ENCODE results near the gene FNBP1. TPM values are rescaled to one million over a fixed set of nuclear protein-coding genes. Genes with fewer than 3 reads are reported as not detected.

FNBP1 gene
- total RNA-seq, 1 experiment from 2014 or later, result 80.7 TPM

DNA sequence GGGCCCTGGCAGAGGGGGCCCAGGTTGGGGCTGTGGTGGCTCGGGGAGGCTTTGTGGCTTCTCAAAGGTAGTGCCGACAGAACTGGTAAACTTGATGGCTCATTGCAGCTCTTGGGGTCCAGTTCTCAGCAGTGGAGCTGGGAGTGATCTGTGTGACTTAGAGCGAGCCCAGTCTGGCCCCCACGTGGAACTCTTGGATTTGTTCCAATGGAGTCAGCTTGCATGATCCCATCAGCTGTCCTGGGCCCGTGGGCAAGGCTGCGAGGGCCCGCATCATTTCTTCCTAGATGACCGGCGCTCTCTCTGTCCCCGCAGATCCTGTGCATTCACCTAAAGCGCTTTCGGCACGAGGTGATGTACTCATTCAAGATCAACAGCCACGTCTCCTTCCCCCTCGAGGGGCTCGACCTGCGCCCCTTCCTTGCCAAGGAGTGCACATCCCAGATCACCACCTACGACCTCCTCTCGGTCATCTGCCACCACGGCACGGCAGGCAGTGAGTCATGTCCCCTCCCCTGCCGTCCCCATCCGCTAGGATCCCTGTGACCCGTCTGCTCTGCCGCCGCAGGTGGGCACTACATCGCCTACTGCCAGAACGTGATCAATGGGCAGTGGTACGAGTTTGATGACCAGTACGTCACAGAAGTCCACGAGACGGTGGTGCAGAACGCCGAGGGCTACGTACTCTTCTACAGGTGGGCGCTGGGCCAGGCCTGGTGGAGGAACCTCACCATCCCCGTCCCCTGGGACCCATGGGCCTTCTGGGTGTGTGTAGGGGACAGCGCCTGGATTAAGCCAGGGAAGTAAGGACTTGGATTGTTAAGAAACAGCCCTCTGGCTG, 168.5 kb downstream of the FNBP1 start:
- no peaks in the 10 kb centered on the region for H3K4me1 ChIP-seq (replicated peaks; ENCODE audit: insufficient read depth)
- no peak for DNase-seq
- no peak overlapping the region for H3K4me3 ChIP-seq
- H4K20me1 ChIP-seq (ENCODE audit: insufficient read depth), result no peaks in the 10 kb centered on the region
- no peaks in the 10 kb centered on the region for H3K9me3 ChIP-seq (ENCODE audit: insufficient read depth, low read depth)
- H3K79me2 ChIP-seq (ENCODE audit: low read depth), result no peaks in the 10 kb centered on the region
- H3K9me2 ChIP-seq (ENCODE audit: insufficient read depth), result no peaks in the 10 kb centered on the region
- ChIA-PET POLR2A (ENCODE audit: unreplicated experiment) (no interaction called here), CTCF (no interaction called here)
- H3K27me3 ChIP-seq (ENCODE audit: insufficient read depth, low read depth), result no peaks in the 10 kb centered on the region
- intact Hi-C loops (cut with micrococcal nuclease; ENCODE audit: unreplicated experiment), result no loop called here
- TF ChIP-seq EZH2 (IDR thresholded peaks at IDR 0.05; ENCODE audit: low read depth), result no peak
- TF ChIP-seq, protein P1, sequence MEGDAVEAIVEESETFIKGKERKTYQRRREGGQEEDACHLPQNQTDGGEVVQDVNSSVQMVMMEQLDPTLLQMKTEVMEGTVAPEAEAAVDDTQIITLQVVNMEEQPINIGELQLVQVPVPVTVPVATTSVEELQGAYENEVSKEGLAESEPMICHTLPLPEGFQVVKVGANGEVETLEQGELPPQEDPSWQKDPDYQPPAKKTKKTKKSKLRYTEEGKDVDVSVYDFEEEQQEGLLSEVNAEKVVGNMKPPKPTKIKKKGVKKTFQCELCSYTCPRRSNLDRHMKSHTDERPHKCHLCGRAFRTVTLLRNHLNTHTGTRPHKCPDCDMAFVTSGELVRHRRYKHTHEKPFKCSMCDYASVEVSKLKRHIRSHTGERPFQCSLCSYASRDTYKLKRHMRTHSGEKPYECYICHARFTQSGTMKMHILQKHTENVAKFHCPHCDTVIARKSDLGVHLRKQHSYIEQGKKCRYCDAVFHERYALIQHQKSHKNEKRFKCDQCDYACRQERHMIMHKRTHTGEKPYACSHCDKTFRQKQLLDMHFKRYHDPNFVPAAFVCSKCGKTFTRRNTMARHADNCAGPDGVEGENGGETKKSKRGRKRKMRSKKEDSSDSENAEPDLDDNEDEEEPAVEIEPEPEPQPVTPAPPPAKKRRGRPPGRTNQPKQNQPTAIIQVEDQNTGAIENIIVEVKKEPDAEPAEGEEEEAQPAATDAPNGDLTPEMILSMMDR (conservative IDR thresholded peaks at IDR 0.05), result no peak
- no peak overlapping the region for H2AFZ ChIP-seq
- no peak overlapping the region for H3K4me2 ChIP-seq
- H3K36me3 ChIP-seq (ENCODE audit: low read depth), result no peaks in the 10 kb centered on the region
- H3K27ac ChIP-seq, result no peak overlapping the region
- no peaks in the 10 kb centered on the region for H3F3A ChIP-seq (ENCODE audit: insufficient read depth, low read depth)
- BruUV-seq (replicated peaks), result no TSS peak

DNA sequence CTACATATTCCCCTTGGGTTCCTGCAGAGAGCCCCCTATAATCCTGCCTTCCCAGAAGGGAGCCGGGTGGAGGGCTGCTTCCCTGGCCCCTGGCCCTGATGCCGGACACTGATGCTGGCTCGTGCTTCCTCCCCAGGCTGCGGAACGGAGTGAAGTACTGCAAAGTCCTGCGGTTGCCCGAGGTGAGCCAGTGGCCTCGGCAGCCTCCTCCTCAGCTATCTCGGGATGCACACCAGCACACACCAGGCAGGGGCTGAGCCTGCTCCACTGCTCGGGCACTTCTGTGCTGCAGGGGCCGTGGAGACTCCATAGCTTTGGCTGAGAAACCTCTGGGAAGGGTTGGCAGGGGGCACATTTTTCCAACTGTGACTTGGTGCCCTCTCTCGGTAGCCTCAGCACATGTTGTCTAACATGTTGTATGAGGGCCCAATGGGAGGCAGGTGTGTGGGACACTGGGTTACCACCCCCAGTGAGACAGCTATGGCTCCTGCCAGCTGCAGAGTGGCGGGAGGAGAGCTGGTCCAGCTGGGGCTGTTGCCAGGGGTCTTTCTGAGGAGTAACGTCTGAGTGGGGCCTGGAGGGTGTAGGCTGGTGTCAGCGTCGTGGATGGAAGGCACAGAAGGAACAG, 169.3 kb downstream of the FNBP1 start:
- no peaks in the 10 kb centered on the region for H3K9me3 ChIP-seq (ENCODE audit: insufficient read depth, low read depth)
- no TSS peak for BruUV-seq (replicated peaks)
- H3K4me1 ChIP-seq (replicated peaks; ENCODE audit: insufficient read depth), result no peaks in the 10 kb centered on the region
- ChIA-PET CTCF (no interaction called here), POLR2A (ENCODE audit: unreplicated experiment) (no interaction called here)
- no peaks in the 10 kb centered on the region for H3K27me3 ChIP-seq (ENCODE audit: insufficient read depth, low read depth)
- H3K36me3 ChIP-seq (ENCODE audit: low read depth), result no peaks in the 10 kb centered on the region
- no peak for TF ChIP-seq EZH2 (IDR thresholded peaks at IDR 0.05; ENCODE audit: low read depth)
- TF ChIP-seq, protein P1 (conservative IDR thresholded peaks at IDR 0.05), result no peak
- H4K20me1 ChIP-seq (ENCODE audit: insufficient read depth), result no peaks in the 10 kb centered on the region
- no peak for DNase-seq
- H3F3A ChIP-seq (ENCODE audit: insufficient read depth, low read depth), result no peaks in the 10 kb centered on the region
- H3K27ac ChIP-seq, result no peak overlapping the region
- no peak overlapping the region for H2AFZ ChIP-seq
- no peak overlapping the region for H3K4me2 ChIP-seq
- H3K4me3 ChIP-seq, result no peak overlapping the region
- intact Hi-C loops (cut with micrococcal nuclease; ENCODE audit: unreplicated experiment), result no loop called here
- H3K79me2 ChIP-seq (ENCODE audit: low read depth), result no peaks in the 10 kb centered on the region
- no peaks in the 10 kb centered on the region for H3K9me2 ChIP-seq (ENCODE audit: insufficient read depth)

DNA sequence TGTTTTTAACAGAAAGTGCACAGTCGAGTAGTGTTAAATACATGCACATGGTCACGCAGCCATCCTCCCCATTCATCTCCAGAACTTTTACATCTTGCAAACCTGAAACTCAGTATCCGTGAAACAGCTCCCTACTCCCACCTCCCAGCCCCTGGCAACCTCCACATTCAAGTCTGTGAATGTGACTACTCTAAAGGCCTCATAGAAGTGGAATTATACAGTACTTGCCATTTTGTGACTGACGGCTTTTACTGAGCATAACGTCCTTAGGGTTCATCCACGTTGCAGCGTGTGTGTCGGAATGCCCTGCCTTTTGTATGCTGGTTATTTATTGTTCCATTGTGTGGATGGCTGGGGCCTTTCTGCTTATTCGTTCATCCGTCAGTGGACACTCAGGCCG, 171.9 kb downstream of the FNBP1 start:
- H2AFZ ChIP-seq, result no peak overlapping the region
- DNase-seq, result no peak

More for the DNA sequence above, 171.9 kb downstream of the FNBP1 start:
- Histone ChIP-seq H3F3A (ENCODE audit: insufficient read depth, low read depth) (no peaks in the 10 kb centered on the region), H4K20me1 (ENCODE audit: insufficient read depth) (no peaks in the 10 kb centered on the region), H3K36me3 (ENCODE audit: low read depth) (no peaks in the 10 kb centered on the region), H3K4me2 (no peak overlapping the region), H3K4me1 (replicated peaks; ENCODE audit: insufficient read depth) (no peaks in the 10 kb centered on the region), H3K4me3 (no peak overlapping the region), H3K27me3 (ENCODE audit: insufficient read depth, low read depth) (no peaks in the 10 kb centered on the region), H3K79me2 (ENCODE audit: low read depth) (no peaks in the 10 kb centered on the region), H3K9me2 (ENCODE audit: insufficient read depth) (no peaks in the 10 kb centered on the region), H3K9me3 (ENCODE audit: insufficient read depth, low read depth) (no peaks in the 10 kb centered on the region), H3K27ac (no peak overlapping the region)
- CTCF ChIA-PET, result no interaction called here
- TF ChIP-seq EZH2 (IDR thresholded peaks at IDR 0.05; ENCODE audit: low read depth), result no peak
- TF ChIP-seq, protein P1 (conservative IDR thresholded peaks at IDR 0.05), result no peak
- BruUV-seq (replicated peaks), result no TSS peak
- POLR2A ChIA-PET (ENCODE audit: unreplicated experiment), result no interaction called here
- intact Hi-C loops (cut with micrococcal nuclease; ENCODE audit: unreplicated experiment), result no loop called here

Data from PC-9 (cell line).